ENCODE results near the gene PFKP. TPM values are rescaled to one million over a fixed set of nuclear protein-coding genes. Genes with fewer than 3 reads are reported as not detected.

Gene PFKP
- total RNA-seq, 4 donors from 2014 or later = 22.2 to 83.9 (median 34.0) TPM

GRCh38 chr10:3027866-3028265 lies 39.5 kb upstream of the PFKP start:
- TF ChIP-seq CTCF (IDR thresholded peaks at IDR 0.05) = no peak
- ATAC-seq (ENCODE audit: low FRiP score) = no peak
- DNase-seq (ENCODE audit: low spot score) = no peak

- DNase-seq (ENCODE audit: low spot score) = no peak
- no peak for TF ChIP-seq CTCF (IDR thresholded peaks at IDR 0.05)
- ATAC-seq (ENCODE audit: low FRiP score) = no peak
Observed at GRCh38 chr10:3028441-3028840, 38.9 kb upstream of the PFKP start.

GRCh38 chr10:3030765-3031164 lies 36.6 kb upstream of the PFKP start:
- ATAC-seq (ENCODE audit: low FRiP score) = no peak
- no peak for TF ChIP-seq CTCF (IDR thresholded peaks at IDR 0.05)
- DNase-seq (ENCODE audit: low spot score) = no peak

GRCh38 chr10:3031490-3031889 lies 35.9 kb upstream of the PFKP start:
- TF ChIP-seq CTCF (IDR thresholded peaks at IDR 0.05) = no peak
- no peak for DNase-seq (ENCODE audit: low spot score)
- ATAC-seq (ENCODE audit: low FRiP score) = no peak

- no peak for TF ChIP-seq CTCF (IDR thresholded peaks at IDR 0.05)
- no peak for DNase-seq (ENCODE audit: low spot score)
Observed at GRCh38 chr10:3033925-3034324, 33.4 kb upstream of the PFKP start.

GRCh38 chr10:3034616-3035015 lies 32.7 kb upstream of the PFKP start:
- TF ChIP-seq CTCF (IDR thresholded peaks at IDR 0.05) = no peak
- ATAC-seq (ENCODE audit: low FRiP score) (no peak), DNase-seq (ENCODE audit: low spot score) (no peak)

More at GRCh38 chr10:3033925-3034324, 33.4 kb upstream of the PFKP start:
- no peak for ATAC-seq (ENCODE audit: low FRiP score)

- no peak for TF ChIP-seq CTCF (IDR thresholded peaks at IDR 0.05)
- DNase-seq (ENCODE audit: low spot score) = no peak
- ATAC-seq (ENCODE audit: low FRiP score) = peak; percentile 41
Observed at GRCh38 chr10:3036155-3037021, 31.0 kb upstream of the PFKP start.

Data from omental fat pad (tissue), 4 donors.